ENCODE measurements around the gene BLOC1S3. TPM values are rescaled to one million over a fixed set of nuclear protein-coding genes. Genes with fewer than 3 reads are reported as not detected.

Gene BLOC1S3
- total RNA-seq, 1 experiment from 2014 or later = 3.7 TPM

DNA sequence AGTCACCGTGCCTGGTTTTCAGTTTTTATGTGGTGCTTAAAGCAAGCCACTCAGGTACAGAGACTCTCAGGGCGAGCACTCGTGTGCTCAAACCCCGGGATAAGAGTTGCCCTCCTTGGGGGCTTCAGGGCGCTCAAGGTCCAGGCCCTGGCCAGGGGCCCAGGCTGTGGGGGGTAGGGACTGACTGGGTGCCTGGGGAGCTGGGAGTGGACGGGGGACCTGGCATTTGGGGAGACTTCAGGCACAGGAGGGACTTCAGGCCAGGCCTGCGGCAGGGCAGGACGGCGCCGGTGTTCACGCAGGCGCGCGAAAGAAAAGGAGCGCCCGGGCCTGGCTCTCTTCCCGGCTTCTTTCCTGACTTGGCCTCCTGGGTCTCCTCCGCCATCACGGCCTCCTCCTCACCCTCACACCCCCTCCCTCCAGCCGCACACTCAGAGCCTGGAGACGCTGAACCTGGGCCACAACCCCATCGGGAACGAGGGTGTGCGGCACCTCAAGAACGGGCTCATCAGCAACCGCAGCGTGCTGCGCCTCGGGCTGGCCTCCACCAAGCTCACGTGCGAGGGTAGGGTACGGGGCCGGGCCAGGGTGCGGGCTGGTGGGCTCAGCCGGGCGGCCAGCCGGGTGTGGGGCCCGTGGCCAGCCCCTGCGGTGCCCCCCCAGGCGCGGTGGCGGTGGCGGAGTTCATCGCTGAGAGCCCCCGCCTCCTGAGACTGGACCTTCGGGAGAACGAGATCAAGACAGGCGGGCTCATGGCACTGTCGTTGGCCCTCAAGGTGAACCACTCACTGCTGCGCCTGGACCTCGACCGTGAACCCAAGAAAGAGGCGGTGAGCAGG lies 33.9 kb upstream of the BLOC1S3 start:
- no peak for DNase-seq (ENCODE audit: low read depth, low spot score)
- in situ Hi-C loops (cut with HindIII; ENCODE audit: low pct_unique_long_range_greater_than_20kb, low sequenced_read_pairs) = no loop called here

DNA sequence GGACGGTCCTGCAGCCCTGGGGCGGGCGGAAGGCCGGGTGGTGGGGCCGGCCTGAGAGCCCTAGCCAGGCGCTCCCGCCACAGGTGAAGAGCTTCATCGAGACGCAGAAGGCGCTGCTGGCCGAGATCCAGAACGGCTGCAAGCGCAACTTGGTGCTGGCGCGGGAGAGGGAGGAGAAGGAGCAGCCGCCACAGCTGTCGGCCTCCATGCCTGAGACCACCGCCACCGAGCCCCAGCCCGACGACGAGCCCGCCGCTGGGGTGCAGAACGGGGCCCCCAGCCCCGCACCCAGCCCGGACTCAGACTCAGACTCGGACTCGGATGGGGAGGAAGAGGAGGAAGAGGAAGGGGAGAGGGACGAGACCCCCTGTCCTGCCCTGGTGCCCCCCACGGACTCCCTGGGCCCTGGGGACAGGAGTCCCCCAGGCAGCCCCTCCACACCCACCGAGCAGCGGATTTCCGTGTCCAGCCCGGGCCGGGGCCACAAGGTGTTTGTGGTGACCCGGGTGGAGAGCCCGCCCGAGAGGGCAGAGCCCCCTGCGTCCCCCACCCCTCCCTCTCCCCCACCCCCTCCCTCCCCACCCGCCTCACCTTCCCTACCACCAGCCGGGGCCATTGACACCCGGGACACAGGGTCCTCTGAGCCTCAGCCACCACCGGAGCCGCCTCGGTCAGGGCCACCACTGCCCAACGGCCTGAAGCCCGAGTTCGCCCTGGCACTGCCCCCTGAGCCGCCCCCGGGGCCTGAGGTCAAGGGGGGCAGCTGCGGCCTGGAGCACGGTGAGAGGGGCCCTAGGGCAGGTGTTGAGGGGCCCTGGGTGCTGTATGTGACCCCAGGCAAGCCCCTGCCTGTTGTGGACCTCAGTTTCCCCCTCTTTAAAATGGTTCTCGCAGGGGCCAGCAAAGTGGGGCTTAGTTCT lies 33.1 kb upstream of the BLOC1S3 start:
- in situ Hi-C loops (cut with HindIII; ENCODE audit: low pct_unique_long_range_greater_than_20kb, low sequenced_read_pairs) = no loop called here
- DNase-seq (ENCODE audit: low read depth, low spot score) = no peak

DNA sequence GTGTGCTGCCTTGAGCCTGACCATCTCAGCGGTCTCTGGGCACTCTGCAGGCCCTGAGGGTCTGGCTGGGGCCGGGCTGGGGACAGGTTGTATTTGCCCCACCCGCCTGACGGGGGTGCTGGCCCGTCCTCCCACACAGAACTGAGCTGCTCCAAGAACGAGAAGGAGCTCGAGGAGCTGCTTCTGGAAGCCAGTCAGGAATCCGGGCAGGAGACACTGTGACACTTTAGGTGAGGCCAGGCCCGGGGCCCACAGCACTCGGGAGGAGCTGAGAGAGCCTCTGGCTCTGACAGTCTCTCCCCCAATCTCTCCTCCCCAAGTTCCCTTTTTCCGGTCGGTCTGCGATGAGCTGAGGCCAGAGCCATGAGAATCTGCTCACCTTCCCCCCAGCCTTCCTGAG lies 32.3 kb upstream of the BLOC1S3 start:
- in situ Hi-C loops (cut with HindIII; ENCODE audit: low pct_unique_long_range_greater_than_20kb, low sequenced_read_pairs) = no loop called here
- no peak for DNase-seq (ENCODE audit: low read depth, low spot score)

DNA sequence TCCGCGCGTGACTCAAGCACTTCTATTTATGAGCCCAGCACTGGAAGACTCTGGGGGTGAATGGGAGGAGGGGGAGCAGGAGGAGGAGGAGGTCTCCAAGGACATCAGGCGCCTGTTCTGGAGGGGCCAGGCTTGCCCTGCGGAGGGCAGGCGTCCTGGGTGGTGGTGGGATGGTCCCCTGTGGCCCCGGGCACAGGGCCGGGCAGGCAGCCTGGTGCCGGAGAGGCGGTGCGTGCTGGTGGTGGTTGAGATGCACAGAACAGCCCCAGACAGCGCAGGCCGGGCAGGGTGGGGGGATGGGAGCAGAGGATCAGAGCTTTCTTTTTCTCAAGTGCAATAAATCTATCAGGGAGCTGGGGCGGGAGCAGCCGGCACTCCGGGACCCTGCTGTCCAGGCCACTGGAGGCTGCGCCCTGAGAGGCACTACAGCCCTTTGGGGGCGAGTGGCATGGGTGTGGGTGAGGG lies 31.8 kb upstream of the BLOC1S3 start:
- in situ Hi-C loops (cut with HindIII; ENCODE audit: low pct_unique_long_range_greater_than_20kb, low sequenced_read_pairs) = no loop called here
- no peak for DNase-seq (ENCODE audit: low read depth, low spot score)

DNA sequence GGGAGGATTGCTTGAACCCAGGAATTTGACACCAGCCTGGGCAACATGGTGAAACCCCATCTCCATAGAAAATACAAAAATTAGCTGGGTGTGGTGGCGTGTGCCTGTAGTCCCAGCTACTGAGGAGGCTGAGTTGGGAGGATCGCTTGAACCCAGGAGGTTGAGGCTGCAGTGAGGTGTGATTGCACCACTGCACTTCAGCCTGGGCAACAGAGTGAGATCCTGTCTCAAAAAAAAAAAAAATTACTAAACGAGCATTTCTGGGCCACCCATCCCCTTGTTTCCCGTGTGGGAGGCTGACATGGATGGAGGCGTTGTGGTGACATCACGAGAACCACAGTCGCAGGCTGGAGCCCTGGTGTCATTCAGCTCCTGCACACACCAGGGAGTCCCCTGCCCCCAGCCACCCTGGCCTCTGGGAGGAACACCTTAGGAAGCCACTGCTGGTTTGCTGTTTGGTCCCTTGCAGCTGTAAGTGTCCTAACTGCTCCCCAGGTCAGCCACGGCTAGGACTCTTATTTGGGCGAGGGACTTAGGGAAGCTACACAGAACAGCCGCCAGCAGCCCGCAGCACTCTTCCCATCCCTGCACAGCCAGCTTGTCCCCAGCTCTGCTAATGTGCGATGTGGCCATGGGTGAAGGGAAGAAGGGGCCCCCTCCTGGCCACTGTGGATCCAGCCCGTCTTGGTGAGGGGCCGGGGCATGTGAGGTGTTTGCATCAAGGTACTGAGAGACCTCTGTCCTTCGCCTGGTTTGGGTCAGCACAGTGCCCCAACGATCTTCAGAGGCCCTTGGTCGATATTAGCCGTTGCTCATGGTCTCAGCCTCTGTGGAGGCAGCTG lies 30.5 kb upstream of the BLOC1S3 start:
- in situ Hi-C loops (cut with HindIII; ENCODE audit: low pct_unique_long_range_greater_than_20kb, low sequenced_read_pairs) = no loop called here
- no peak for DNase-seq (ENCODE audit: low read depth, low spot score)

DNA sequence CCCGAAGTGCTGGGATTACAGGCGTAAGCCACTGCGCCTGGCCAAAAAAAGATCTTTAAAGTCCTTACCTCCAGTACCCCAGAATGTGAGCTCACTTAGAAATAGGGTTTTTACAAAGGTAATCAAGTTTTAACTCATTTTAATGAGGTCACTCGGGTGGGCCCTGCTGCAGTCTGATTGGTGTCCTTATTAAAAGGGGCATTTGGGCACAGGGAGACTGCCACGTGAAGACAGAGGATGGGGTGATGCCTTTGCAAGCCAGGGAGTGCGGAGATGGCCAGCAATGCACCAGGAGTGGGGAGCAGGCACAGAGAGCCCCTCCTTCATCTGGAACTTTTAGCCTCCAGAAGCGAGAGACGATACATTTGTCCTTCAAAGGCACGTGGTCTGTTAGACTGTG lies 29.5 kb upstream of the BLOC1S3 start:
- in situ Hi-C loops (cut with HindIII; ENCODE audit: low pct_unique_long_range_greater_than_20kb, low sequenced_read_pairs) = no loop called here
- DNase-seq (ENCODE audit: low read depth, low spot score) = no peak

DNA sequence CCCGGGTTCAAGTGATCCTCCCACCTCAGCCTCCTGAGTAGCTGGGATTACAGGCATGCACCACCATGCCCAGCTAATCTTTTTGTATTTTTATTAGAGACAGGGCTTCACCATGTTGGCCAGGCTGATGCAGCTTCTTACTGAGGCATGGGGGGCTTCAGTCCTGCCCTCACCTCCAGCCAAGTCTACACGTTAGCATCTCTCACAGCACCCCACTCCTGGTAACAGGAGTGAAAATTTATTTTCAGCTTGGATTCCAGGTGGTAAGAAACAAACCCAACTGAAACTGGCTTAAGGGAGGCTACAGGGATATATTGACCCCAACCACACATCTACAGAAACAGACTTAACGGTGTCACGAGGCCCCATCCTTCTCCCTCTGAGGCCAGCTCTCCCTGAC lies 28.4 kb upstream of the BLOC1S3 start:
- no peak for DNase-seq (ENCODE audit: low read depth, low spot score)
- in situ Hi-C loops (cut with HindIII; ENCODE audit: low pct_unique_long_range_greater_than_20kb, low sequenced_read_pairs) = no loop called here

DNA sequence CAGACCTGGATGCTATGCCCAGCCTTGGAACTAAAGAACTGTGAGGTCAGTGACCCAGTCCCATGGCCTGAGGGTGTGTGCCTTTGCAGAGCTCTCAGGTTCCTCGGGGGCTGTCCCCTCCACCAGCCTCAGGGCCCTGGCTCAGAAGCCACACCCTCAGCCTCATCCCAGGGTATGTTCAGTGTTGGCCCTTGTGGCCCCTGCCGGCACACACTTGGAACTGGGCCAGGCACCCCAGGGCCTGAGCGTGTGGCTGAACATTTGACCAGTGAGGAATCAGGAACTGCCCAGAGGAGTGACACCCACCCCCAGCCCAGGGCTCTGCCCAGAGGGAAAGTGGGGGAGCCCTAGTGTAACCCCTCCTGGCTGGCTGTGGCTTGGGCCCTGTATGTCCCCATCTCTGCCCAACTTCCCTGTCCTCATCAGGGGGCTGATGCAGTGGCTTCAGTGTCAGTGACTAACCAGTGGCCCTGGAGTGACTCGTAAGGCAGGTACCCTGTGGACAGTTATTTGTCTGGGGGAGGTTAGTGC lies 27.8 kb upstream of the BLOC1S3 start:
- in situ Hi-C loops (cut with HindIII; ENCODE audit: low pct_unique_long_range_greater_than_20kb, low sequenced_read_pairs) = no loop called here
- DNase-seq (ENCODE audit: low read depth, low spot score) = no peak

DNA sequence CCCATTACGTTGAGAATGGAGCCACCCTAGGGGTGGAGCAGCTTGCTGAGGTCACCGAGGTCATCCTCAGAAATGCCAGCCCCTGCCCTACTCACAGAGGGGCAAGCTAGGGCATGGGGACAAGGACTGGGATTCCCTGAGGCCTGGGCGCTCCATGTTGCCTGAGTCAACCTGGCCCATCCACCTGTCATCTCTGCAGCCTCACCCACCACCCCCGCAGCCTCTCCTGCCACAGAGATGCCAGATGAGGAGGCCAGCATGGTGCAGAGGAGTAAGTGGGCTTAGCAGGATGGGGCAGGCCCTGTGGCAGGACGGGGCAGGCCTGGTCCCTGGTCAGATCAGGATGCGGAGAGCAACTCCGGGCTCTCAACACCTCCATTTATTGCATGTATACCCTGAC lies 27.3 kb upstream of the BLOC1S3 start:
- DNase-seq (ENCODE audit: low read depth, low spot score) = no peak
- in situ Hi-C loops (cut with HindIII; ENCODE audit: low pct_unique_long_range_greater_than_20kb, low sequenced_read_pairs) = no loop called here

DNA sequence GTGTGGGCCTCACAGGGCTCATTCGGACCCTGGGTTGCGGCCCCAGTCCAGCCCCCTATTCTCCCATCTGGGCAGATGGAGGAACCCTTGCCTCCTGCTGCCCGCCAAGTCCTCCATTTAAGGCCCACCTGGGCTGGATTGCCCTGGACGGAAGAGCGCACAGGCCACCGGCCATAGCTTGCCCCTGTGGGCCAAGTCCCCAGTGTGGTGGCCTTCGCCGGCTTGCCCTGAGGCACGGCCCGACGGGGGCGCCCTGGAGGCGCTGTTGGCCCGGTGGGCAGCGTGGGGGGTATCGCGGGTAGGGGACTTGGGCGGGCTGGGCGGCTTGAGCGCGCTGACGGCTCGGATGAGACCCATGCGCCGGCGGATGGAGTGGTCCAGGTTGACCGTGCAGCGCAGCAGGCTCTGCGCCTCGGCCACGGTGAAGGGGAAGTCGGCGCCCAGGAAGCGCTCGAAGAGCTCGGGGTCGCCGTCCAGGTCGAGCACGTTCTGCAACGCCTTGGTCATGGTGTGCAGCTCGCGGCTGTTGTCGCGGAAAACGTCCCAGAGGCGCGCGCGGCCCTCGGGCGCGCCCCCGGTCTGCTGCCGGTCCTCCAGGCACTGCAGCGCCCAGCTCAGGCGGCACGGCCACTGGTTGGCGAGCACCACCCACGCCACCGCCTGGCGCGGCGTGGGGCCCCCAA lies 26.6 kb upstream of the BLOC1S3 start:
- no peak for DNase-seq (ENCODE audit: low read depth, low spot score)
- in situ Hi-C loops (cut with HindIII; ENCODE audit: low pct_unique_long_range_greater_than_20kb, low sequenced_read_pairs) = no loop called here

DNA sequence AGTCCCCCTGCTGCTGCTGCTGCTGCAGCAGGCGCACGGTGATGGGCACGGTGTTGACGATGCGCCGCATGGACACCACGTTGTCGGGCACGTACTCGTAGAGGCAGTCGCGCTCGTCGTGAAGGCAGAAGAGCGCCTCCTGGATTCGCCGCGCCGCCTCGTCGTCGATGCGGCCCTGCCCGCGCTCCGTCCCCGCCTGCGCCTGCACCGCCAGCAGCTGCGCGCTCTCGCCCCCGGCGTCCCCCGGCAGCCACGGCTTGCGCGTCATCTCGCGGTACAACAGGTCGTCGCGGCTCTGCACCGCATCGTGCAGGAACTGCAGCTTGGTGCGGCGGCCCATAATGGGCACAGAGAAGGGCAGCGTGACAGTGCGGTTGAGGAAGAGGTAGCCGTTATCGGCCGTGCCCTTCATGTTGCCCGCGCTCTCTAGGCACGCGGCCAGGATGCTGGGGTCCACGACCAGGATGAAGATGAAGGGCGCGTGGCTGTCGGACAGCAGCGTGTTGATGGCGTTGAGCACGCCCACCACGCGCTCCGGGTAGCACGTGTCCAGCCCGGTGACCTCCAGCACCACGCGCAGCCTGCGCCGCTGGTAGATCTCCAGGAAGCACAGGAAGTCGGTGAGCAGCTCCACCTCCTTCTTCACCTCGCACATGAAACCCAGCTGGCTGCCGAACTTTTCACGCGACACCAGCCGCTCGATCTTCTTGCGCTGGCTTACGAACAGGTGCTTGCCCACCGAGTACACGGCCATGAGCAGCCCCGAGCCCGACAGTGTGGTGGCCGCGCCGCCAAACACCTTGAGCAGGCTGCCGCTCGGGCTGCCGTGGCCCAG lies 25.9 kb upstream of the BLOC1S3 start:
- in situ Hi-C loops (cut with HindIII; ENCODE audit: low pct_unique_long_range_greater_than_20kb, low sequenced_read_pairs) = no loop called here
- no peak for DNase-seq (ENCODE audit: low read depth, low spot score)

DNA sequence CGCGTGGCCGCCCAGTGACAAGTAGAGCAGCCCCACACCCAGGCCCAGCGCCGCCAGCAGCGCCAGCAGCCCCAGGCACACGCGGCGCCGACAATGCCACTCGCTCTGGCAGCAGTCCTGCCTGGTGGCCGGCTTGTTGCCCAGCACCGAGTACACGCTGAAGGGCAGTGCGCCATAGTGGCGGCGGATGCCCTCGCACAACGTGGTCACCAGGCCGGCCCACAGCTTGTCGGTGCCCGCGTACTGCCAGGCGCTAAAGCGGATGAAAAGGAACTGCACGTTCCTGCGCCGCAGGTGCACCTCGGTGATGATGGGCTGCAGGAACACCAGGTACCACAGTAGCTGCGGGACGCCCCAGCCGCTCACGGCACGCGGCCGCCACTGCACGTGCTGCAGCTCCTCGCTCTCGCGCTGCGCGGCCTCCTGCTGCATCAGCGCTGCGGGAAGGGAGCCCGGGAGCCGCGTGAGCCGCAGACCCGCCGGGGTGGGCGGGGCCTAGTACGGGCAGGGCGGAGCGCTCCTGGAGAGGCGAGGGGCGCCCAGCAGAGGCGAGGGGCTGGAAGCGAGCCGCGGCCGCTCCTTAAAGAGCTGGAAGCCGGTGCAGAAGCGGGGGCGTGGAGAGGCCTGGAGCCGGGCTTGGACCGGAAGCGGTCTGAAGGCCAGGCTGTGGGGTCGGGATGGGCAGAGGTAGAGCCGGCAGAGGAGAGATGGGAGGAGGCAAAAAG lies 25.1 kb upstream of the BLOC1S3 start:
- DNase-seq (ENCODE audit: low read depth, low spot score) = no peak

DNA sequence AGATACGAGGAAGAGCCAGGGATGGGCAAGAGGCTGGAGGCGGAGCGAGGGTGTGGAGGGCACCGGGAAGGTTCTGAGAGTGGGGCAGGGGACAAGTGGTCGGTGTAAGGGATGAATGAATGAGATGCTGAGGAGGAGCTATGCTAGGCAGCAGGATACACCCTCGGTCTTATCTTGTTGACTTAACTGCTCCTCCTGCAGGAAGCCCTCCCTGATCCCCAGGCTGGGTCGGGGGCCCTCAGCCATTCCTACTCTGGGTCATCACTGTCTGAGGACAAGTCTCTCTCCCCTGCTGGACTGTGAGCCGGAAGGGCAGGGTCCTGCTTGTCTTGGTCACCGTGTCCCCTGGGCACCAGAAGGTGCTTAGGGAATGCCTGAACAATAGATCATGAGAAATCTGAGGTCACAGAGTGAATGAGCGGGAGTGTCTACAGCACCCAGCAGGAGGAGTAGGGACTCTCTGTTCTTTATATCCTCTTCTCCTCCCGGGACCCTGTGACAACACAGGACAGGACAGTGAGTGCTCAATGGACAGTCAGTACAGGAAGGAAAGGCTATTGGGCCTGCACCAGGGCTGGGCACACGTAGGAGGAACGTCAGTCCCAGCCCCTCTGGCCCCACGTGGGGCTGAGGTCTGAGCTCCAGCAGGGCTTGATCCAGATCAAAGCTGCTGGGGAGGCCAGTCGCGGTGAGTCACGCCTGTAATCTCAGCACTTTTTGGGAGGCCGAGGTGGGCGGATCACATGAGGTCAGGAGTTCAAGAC lies 24.3 kb upstream of the BLOC1S3 start:
- in situ Hi-C loops (cut with HindIII; ENCODE audit: low pct_unique_long_range_greater_than_20kb, low sequenced_read_pairs) = no loop called here
- peak; percentile 26 for DNase-seq (ENCODE audit: low read depth, low spot score)

More for the DNA sequence above, 25.1 kb upstream of the BLOC1S3 start:
- in situ Hi-C loops (cut with HindIII; ENCODE audit: low pct_unique_long_range_greater_than_20kb, low sequenced_read_pairs) = no loop called here

DNA sequence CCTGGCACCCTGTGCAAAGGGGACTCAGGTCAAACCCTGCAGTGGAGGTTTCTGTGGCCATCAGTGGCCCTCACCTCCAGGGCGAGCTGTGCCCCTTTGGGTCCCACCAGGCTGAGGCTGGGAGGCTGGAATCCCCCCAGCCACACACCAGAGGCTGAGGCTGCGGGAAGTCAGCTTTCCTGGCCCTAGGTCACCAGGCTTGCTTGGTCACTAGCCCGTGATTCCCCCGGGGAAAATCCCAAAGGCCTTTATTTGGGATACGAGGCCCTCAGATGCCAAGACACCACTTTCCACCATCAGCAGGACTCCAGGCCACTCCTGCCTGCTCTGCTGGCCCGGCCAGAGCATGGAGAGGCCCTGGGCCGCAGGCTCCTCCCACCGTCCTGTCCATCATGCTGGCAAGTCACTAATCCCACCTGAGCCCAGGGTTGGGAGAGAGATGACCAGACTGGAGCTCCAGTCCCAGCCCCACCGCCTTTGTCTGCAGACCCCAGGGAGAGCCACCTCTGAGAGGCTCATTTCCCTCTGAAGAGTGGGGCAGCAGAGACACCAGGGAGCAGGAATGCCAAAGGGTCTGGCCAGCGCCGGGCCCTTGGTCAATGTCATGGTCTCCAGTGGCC lies 22.5 kb upstream of the BLOC1S3 start:
- in situ Hi-C loops (cut with HindIII; ENCODE audit: low pct_unique_long_range_greater_than_20kb, low sequenced_read_pairs) = no loop called here
- no peak for DNase-seq (ENCODE audit: low read depth, low spot score)

DNA sequence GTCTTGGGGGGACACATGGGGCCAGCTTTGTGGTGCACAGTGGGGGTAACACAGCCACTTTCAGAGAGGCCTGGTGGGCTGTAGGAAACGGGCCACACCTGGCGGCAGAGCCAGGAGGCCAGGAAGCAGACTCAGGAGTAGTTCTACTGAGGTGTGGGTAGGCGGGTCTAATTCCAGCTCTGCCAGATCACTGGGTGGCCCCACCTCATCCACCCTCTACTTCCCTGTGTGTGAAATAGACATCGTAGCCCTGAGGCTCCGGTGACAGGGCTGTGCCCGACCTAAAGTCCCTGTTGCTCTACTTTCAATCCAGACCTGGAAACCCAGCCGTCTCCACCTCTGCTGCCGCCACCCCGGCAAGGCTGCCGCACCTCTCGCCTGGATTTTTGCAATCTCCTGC lies 21.8 kb upstream of the BLOC1S3 start:
- DNase-seq (ENCODE audit: low read depth, low spot score) = no peak
- in situ Hi-C loops (cut with HindIII; ENCODE audit: low pct_unique_long_range_greater_than_20kb, low sequenced_read_pairs) = no loop called here
